Activated T-cell treated with anti-CD3 and anti-CD28 coated beads, Interleukin-2, amount 50 U/mL, for 48 hours (primary cell): ENCODE data around the gene TM7SF3.

Source experiments
- DNase-seq, 2 experiments: peaks; one replicate each; pipeline ENCODE4 v3.0.0-alpha.2; 2020

TM7SF3 gene

GRCh38 chr12:27014859-27015729, 910 bp upstream of the TM7SF3 start:
- no peak for DNase-seq

GRCh38 chr12:27013611-27014084, 536 bp downstream of the TM7SF3 start:
- DNase-seq, result no peak

GRCh38 chr12:27012982-27013255, 1.3 kb downstream of the TM7SF3 start:
- DNase-seq, result no peak

- no peak for DNase-seq
Observed at GRCh38 chr12:27012239-27012981, 1.8 kb downstream of the TM7SF3 start.

- no peak for DNase-seq
Observed at GRCh38 chr12:27009881-27010301, 4.3 kb downstream of the TM7SF3 start.

GRCh38 chr12:27008081-27008480, 6.1 kb downstream of the TM7SF3 start:
- DNase-seq, result no peak

- no peak for DNase-seq
Observed at GRCh38 chr12:27006797-27007467, 7.3 kb downstream of the TM7SF3 start.

GRCh38 chr12:27005495-27005894, 8.7 kb downstream of the TM7SF3 start:
- no peak for DNase-seq

- DNase-seq, result no peak
Observed at GRCh38 chr12:27003421-27004381, 10.5 kb downstream of the TM7SF3 start.

- DNase-seq, result no peak
Observed at GRCh38 chr12:27002141-27002540, 12.0 kb downstream of the TM7SF3 start.

- no peak for DNase-seq
Observed at GRCh38 chr12:27001663-27002062, 12.5 kb downstream of the TM7SF3 start.

GRCh38 chr12:27000961-27001360, 13.2 kb downstream of the TM7SF3 start:
- no peak for DNase-seq

GRCh38 chr12:26997003-26997402, 17.2 kb downstream of the TM7SF3 start:
- DNase-seq, result no peak

- DNase-seq, result no peak
Observed at GRCh38 chr12:26995706-26996105, 18.5 kb downstream of the TM7SF3 start.

- no peak for DNase-seq
Observed at GRCh38 chr12:26994109-26994508, 20.1 kb downstream of the TM7SF3 start.

- DNase-seq, result no peak
Observed at GRCh38 chr12:26991826-26992225, 22.4 kb downstream of the TM7SF3 start.

GRCh38 chr12:26989873-26990272, 24.3 kb downstream of the TM7SF3 start:
- DNase-seq, result no peak

GRCh38 chr12:26988703-26989102, 25.5 kb downstream of the TM7SF3 start:
- no peak for DNase-seq

GRCh38 chr12:26987634-26988424, 26.4 kb downstream of the TM7SF3 start:
- no peak for DNase-seq

GRCh38 chr12:26982866-26983265, 31.3 kb downstream of the TM7SF3 start:
- DNase-seq, result no peak

- DNase-seq, result no peak
Observed at GRCh38 chr12:26979733-26980132, 34.5 kb downstream of the TM7SF3 start.

GRCh38 chr12:26978801-26979200, 35.4 kb downstream of the TM7SF3 start:
- DNase-seq, result no peak
